Measurements from ENCODE around the gene MCF2L.

The MCF2L gene

GRCh38 chr13:112999414-113000177 lies 30.6 kb downstream of the MCF2L start:
- DNase-seq, result no peak

- no peak for DNase-seq
Measured at GRCh38 chr13:113000575-113000974, 31.6 kb downstream of the MCF2L start.

- DNase-seq, result peak; percentile 86
Measured at GRCh38 chr13:113001241-113002140, 32.5 kb downstream of the MCF2L start.

- no peak for DNase-seq
Measured at GRCh38 chr13:113002206-113002912, 33.3 kb downstream of the MCF2L start.

GRCh38 chr13:113002913-113003290 lies 33.9 kb downstream of the MCF2L start:
- no peak for DNase-seq

- no peak for DNase-seq
Measured at GRCh38 chr13:113004126-113004525, 35.1 kb downstream of the MCF2L start.

GRCh38 chr13:113005076-113005865 lies 36.3 kb downstream of the MCF2L start:
- DNase-seq, result no peak

- DNase-seq, result no peak
Measured at GRCh38 chr13:113005997-113006396, 37.0 kb downstream of the MCF2L start.

- no peak for DNase-seq
Measured at GRCh38 chr13:113006660-113007059, 37.6 kb downstream of the MCF2L start.

- DNase-seq, result no peak
Measured at GRCh38 chr13:113008851-113009250, 39.8 kb downstream of the MCF2L start.

GRCh38 chr13:113009743-113010509 lies 40.9 kb downstream of the MCF2L start:
- DNase-seq, result no peak

GRCh38 chr13:113010510-113010865 lies 41.5 kb downstream of the MCF2L start:
- DNase-seq, result no peak

GRCh38 chr13:113013303-113013702 lies 44.3 kb downstream of the MCF2L start:
- DNase-seq, result no peak

GRCh38 chr13:113013878-113014751 lies 45.1 kb downstream of the MCF2L start:
- no peak for DNase-seq

GRCh38 chr13:113014752-113015745 lies 46.0 kb downstream of the MCF2L start:
- no peak for DNase-seq

GRCh38 chr13:113015826-113016525 lies 47.0 kb downstream of the MCF2L start:
- DNase-seq, result no peak

GRCh38 chr13:113016526-113017295 lies 47.7 kb downstream of the MCF2L start:
- DNase-seq, result no peak

Measured in femur (tissue), 1 donor.